Kidney (tissue), 14 donors: Measurements from ENCODE around the gene SLC30A3. TPM values are rescaled to one million over a fixed set of nuclear protein-coding genes. Genes with fewer than 3 reads are reported as not detected.

Experiments
- DNase-seq, 5 donors: peaks; one replicate each; pipeline ENCODE4 v3.0.0-alpha.2; 2013 to 2020
- FAIRE-seq: peaks from 2 replicates; lab custom pipeline; 2012; peaks lifted over from hg19 to GRCh38; lab: Jason Lieb, UNC
- H3K27ac ChIP-seq, 2 donors: one replicate each; pipeline ENCODE4 v1.7.0; 2013; ENCODE audit warnings: low read depth in 2 of 2, low read length in 2 of 2, inconsistent platforms in 1 of 2
- H3K27me3 ChIP-seq: one replicate; pipeline ENCODE4 v1.7.1; 2013; ENCODE audit warnings: low read length, inconsistent platforms; ENCODE audit not compliant: control insufficient read depth, insufficient read depth
- H3K36me3 ChIP-seq, 3 donors: one replicate each; pipeline versions ENCODE4 v1.7.0 to v1.7.1; 2013; ENCODE audit warnings: low read length in 3 of 3, control low read depth in 1 of 3, inconsistent platforms in 1 of 3; ENCODE audit not compliant: insufficient read depth in 3 of 3, control insufficient read depth in 2 of 3
- H3K4me1 ChIP-seq, 3 donors: one replicate each; pipeline versions ENCODE4 v1.7.0 to v1.7.1; 2013; ENCODE audit warnings: low read length in 3 of 3, inconsistent platforms in 1 of 3, low read depth in 1 of 3; ENCODE audit not compliant: control insufficient read depth in 2 of 3, insufficient read depth in 2 of 3
- H3K4me3 ChIP-seq, 3 donors: one replicate each; pipeline versions ENCODE4 v1.7.0 to v1.8.1; 2013; ENCODE audit warnings: low read length in 3 of 3, control low read depth in 1 of 3, inconsistent platforms in 1 of 3
- H3K9ac ChIP-seq, 3 donors: one replicate each; pipeline versions ENCODE4 v1.7.0 to v1.7.1; 2013; ENCODE audit warnings: low read length in 3 of 3, control low read depth in 1 of 3, inconsistent platforms in 1 of 3
- H3K9me3 ChIP-seq, 3 donors: one replicate each; pipeline versions ENCODE4 v1.7.0 to v1.7.1; 2013; ENCODE audit warnings: low read length in 3 of 3, control low read depth in 1 of 3, inconsistent platforms in 1 of 3; ENCODE audit not compliant: control insufficient read depth in 2 of 3, insufficient read depth in 1 of 3
- intact Hi-C: fragments of 100-400 bp; cut with DNase I; formaldehyde crosslinking; loops from one replicate; pipeline ENCODE4 v1.11.1; 2022
- polyA plus RNA-seq: library from polyadenylated mRNA; stranded (reverse); fragments of 350-450 nt; fragmentation: Illumina TruSeq; extraction: RNeasy Lipid Tissue Mini Kit (QIAGEN cat#74804); gene quantifications from one replicate; pipeline ENCODE4 v1.2.3, GENCODE V29; 2014; ENCODE audit warnings: low read depth, low replicate concordance; ENCODE audit not compliant: insufficient read depth
- total RNA-seq: library from RNA; stranded (reverse); fragmentation: NEBNext Ultra II Directional; extraction: Animal tissue kit (Norgen Biotek cat#: 25700); gene quantifications from one replicate; pipeline ENCODE4 v1.2.1, GENCODE V29; 2021
- TF ChIP-seq, protein P1 (sequence below): IDR thresholded peaks from 3 replicates; pipeline ENCODE4 v1.5.1; 2012; ENCODE audit warnings: mild to moderate bottlenecking, moderate library complexity, borderline replicate concordance; ENCODE audit not compliant: insufficient read depth; ENCODE audit errors: extremely low read depth
- donor health status: control.
- donor health status: control.
- donor health status: control.
- donor health status: control.
- donor health status: control.
- donor health status: DM: yes; HTN: yes; CAD: no.
- donor health status: Normal renal cell carcinoma (clear cell type).

SLC30A3 gene
- total and polyA plus RNA-seq, 2 donors from 2014 or later = 0.31 TPM; not detected in 1

DNA sequence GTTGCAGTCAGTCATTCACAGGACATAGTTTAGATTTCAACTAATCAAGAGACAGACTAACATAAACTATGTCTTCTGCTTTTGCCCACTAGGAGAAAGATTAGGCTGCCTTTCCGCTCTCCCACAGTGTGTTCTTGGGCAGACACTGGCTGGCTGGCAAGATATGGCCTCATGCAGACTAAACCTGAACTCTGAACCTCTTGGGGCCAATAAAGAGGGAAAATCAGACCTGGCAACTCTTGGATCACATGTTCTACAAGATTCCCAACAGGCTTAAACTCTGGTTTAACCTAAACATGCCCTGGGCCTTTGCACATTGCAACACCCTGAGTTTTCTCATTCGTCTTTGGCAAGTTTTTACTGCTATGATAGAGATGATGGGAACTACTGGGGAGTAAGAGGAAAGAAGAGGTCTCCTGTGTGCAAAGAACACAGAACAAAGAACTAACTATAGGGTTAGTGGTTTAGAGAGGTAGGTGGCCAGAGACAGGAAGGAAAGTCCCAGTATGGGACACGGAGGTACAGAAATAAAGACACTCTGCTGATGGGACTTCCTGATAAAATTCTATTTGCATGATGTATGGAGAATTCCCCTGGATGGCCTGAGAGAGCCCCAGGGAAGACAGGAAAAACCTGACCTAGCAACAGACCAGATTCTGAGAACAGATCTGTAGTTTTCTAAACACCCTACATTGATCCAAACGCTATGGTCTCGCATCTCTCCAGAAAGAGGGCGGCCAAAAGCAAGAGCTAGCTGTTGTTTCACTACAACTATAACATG lies 53.0 kb downstream of the SLC30A3 start:
- Histone ChIP-seq H3K9ac (no peak overlapping the region), H3K27me3 (no peaks in the 10 kb centered on the region), H3K9me3 (no peaks in the 10 kb centered on the region), H3K27ac (no peak overlapping the region), H3K4me3 (no peak overlapping the region), H3K36me3 (peaks cover 0 to 21% (median 8%) of the 10 kb centered on the region in 3 donors), H3K4me1 (peaks cover 5% of the 10 kb centered on the region in 3 donors)
- TF ChIP-seq, protein P1, sequence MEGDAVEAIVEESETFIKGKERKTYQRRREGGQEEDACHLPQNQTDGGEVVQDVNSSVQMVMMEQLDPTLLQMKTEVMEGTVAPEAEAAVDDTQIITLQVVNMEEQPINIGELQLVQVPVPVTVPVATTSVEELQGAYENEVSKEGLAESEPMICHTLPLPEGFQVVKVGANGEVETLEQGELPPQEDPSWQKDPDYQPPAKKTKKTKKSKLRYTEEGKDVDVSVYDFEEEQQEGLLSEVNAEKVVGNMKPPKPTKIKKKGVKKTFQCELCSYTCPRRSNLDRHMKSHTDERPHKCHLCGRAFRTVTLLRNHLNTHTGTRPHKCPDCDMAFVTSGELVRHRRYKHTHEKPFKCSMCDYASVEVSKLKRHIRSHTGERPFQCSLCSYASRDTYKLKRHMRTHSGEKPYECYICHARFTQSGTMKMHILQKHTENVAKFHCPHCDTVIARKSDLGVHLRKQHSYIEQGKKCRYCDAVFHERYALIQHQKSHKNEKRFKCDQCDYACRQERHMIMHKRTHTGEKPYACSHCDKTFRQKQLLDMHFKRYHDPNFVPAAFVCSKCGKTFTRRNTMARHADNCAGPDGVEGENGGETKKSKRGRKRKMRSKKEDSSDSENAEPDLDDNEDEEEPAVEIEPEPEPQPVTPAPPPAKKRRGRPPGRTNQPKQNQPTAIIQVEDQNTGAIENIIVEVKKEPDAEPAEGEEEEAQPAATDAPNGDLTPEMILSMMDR = no peak
- DNase-seq = no peak
- FAIRE-seq = no peak
- intact Hi-C loops = no loop called here

DNA sequence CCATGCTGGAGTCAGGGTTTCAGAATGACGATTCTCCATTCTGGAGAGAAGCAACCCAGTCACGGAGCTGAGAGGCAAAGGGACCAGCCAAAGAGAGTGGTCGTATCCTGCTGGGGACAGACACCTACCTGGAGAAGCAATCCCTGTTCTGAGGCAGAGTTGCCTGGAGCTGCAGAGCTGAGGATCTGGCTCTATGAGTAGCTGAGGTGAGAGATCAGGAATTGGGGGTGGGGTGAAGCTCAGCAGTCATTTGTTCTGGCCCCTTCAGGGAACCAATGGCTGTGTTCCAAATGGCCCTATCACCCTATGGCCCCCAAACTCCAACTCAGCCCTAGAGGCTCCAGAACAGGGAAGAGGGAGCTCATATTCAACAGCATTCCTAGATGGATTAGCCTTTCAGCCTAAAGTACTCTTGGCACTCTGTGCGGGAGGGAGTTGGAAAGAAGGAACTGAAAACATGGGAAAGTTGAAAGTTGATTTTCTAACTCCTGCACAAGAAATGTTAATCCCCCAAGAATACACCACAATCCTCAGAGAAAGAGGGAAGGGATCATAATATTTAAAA lies 54.3 kb downstream of the SLC30A3 start:
- TF ChIP-seq, protein P1 = no peak
- intact Hi-C loops = no loop called here
- H3K36me3 ChIP-seq = peaks cover 0 to 28% (median 13%) of the 10 kb centered on the region in 3 donors

DNA sequence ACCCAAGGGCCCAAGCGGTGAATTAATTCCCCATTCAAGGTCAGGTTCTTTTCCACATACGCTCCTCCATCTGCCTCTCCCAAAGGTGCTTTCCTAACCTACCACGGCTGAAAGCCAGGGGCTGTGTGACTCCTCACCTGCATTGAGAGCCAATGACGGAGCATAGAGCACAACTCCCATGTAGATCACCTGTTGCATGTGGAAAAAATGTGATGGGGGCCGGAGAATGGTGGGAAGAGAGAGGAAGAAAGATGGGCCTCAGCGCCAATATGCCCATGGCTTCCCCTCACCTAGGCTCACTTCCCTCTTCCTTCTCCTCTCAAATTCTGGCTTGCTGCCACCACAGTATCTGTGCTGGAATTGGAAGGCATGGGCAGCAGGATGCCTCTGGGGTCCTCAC lies 56.5 kb downstream of the SLC30A3 start:
- intact Hi-C loops = no loop called here
- no peak for FAIRE-seq
- Histone ChIP-seq H3K27me3 (no peaks in the 10 kb centered on the region), H3K4me3 (no peak overlapping the region), H3K27ac (no peak overlapping the region), H3K9ac (no peak overlapping the region), H3K4me1 (peaks cover 0 to 3% (median 0%) of the 10 kb centered on the region in 3 donors), H3K9me3 (no peaks in the 10 kb centered on the region), H3K36me3 (peaks cover 0 to 38% (median 19%) of the 10 kb centered on the region in 3 donors)
- TF ChIP-seq, protein P1 = no peak
- DNase-seq = no peak

More for the DNA sequence above, 54.3 kb downstream of the SLC30A3 start:
- no peak for DNase-seq
- Histone ChIP-seq H3K4me3 (no peak overlapping the region), H3K9me3 (no peaks in the 10 kb centered on the region), H3K27me3 (no peaks in the 10 kb centered on the region), H3K27ac (no peak overlapping the region), H3K9ac (no peak overlapping the region), H3K4me1 (peaks cover 5% of the 10 kb centered on the region in 3 donors)
- no peak for FAIRE-seq
